ENCODE measurements around the gene OR5AU1. TPM values are rescaled to one million over a fixed set of nuclear protein-coding genes. Genes with fewer than 3 reads are reported as not detected.

The OR5AU1 gene
- total and polyA plus RNA-seq, 2 of the 4 experiments (the other 2 are of a cell fraction), result not detected

DNA sequence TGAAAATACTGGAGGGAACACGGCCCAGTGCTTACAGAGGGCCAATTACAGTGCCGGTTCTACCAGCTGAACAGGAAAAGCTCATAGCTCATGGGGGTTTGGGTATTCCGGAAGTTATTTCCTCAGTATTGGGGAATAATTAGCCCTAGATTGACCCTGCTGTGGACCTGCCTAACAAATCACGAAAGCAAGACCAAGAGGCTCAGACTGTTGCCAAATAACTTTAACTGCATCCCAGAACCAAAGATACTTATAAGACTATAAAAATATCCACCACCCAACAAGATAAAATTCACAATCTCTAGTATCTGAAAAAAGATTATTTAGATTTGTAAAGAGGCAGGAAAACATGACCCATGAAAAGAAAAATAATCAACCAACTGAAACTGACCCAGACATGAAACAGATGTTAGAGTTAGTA lies 8.0 kb upstream of the OR5AU1 start:
- no TSS peak for BruUV-seq (replicated peaks)
- H3K4me2 ChIP-seq (ENCODE audit: low read depth, low read length), result no peak overlapping the region
- H3K23ac ChIP-seq (ENCODE audit: low read depth, low read length), result no peak overlapping the region
- H3K36me3 ChIP-seq (ENCODE audit: control insufficient read depth, insufficient read depth, low read length), result no peaks in the 10 kb centered on the region
- intact Hi-C loops (cut with micrococcal nuclease) (no loop called here), in situ Hi-C loops (cut with MboI; ENCODE audit: low sequenced_read_pairs) (no loop called here), dilution Hi-C loops (cut with HindIII; ENCODE audit: low sequenced_read_pairs, unreplicated experiment) (no loop called here)
- H3K9ac ChIP-seq (ENCODE audit: low read depth, low read length), result no peak overlapping the region
- ChIA-PET CTCF (no interaction called here), POLR2A (ENCODE audit: unreplicated experiment) (no interaction called here)
- no peak overlapping the region for H2AFZ ChIP-seq (replicated peaks; ENCODE audit: low read length, poor library complexity)
- H4K91ac ChIP-seq (ENCODE audit: insufficient read depth, low read depth, low read length), result no peak overlapping the region
- no peak for ATAC-seq (ENCODE audit: low read depth)
- H2BK20ac ChIP-seq (ENCODE audit: low read depth, low read length), result no peak overlapping the region
- no peaks in the 10 kb centered on the region for H3K9me1 ChIP-seq (ENCODE audit: insufficient read depth, low read length)
- no peak overlapping the region for H3K14ac ChIP-seq (replicated peaks; ENCODE audit: low read depth, low read length)
- no peak overlapping the region for H3K18ac ChIP-seq (ENCODE audit: low read depth, low read length)
- no peak overlapping the region for H4K8ac ChIP-seq (ENCODE audit: low read depth in 2 of 2, low read length in 2 of 2)
- H3K4me3 ChIP-seq (ENCODE audit: insufficient read depth, low read depth, low read length), result no peak overlapping the region
- H2AK5ac ChIP-seq (ENCODE audit: low read depth, low read length), result no peak overlapping the region
- no peak overlapping the region for H2AK9ac ChIP-seq (replicated peaks; ENCODE audit: low read depth, low read length, poor library complexity)
- H2BK5ac ChIP-seq (ENCODE audit: low read depth, low read length, poor library complexity, severe bottlenecking), result no peak overlapping the region
- no CpG with 5 or more reads among the region's 4 CpGs for WGBS, 2 experiments (ENCODE audit: extremely low coverage in 2 of 2, insufficient read length in 1 of 2)
- TF ChIP-seq CHD1 (IDR thresholded peaks at IDR 0.05; ENCODE audit: low read depth, low read length) (no peak), MAFK (IDR thresholded peaks at IDR 0.05; ENCODE audit: low read depth, low read length) (no peak), MXI1 (IDR thresholded peaks at IDR 0.05; ENCODE audit: borderline replicate concordance, low read depth, low read length) (no peak), RCOR1 (IDR thresholded peaks at IDR 0.05; ENCODE audit: insufficient replicate concordance, low read length) (no peak), FOS (IDR thresholded peaks at IDR 0.05; ENCODE audit: low read depth, low read length) (no peak), RFX5 (IDR thresholded peaks at IDR 0.05; ENCODE audit: low read depth, low read length) (no peak), RAD21 (IDR thresholded peaks at IDR 0.05; ENCODE audit: low read length) (no peak)
- TF ChIP-seq, protein P1, sequence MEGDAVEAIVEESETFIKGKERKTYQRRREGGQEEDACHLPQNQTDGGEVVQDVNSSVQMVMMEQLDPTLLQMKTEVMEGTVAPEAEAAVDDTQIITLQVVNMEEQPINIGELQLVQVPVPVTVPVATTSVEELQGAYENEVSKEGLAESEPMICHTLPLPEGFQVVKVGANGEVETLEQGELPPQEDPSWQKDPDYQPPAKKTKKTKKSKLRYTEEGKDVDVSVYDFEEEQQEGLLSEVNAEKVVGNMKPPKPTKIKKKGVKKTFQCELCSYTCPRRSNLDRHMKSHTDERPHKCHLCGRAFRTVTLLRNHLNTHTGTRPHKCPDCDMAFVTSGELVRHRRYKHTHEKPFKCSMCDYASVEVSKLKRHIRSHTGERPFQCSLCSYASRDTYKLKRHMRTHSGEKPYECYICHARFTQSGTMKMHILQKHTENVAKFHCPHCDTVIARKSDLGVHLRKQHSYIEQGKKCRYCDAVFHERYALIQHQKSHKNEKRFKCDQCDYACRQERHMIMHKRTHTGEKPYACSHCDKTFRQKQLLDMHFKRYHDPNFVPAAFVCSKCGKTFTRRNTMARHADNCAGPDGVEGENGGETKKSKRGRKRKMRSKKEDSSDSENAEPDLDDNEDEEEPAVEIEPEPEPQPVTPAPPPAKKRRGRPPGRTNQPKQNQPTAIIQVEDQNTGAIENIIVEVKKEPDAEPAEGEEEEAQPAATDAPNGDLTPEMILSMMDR (conservative IDR thresholded peaks at IDR 0.05; ENCODE audit: low read depth, low read length), result no peak
- TF ChIP-seq, protein P2, sequence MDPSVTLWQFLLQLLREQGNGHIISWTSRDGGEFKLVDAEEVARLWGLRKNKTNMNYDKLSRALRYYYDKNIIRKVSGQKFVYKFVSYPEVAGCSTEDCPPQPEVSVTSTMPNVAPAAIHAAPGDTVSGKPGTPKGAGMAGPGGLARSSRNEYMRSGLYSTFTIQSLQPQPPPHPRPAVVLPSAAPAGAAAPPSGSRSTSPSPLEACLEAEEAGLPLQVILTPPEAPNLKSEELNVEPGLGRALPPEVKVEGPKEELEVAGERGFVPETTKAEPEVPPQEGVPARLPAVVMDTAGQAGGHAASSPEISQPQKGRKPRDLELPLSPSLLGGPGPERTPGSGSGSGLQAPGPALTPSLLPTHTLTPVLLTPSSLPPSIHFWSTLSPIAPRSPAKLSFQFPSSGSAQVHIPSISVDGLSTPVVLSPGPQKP (IDR thresholded peaks at IDR 0.05; ENCODE audit: borderline replicate concordance, low read depth, low read length), result no peak
- TF ChIP-seq, protein P3, sequence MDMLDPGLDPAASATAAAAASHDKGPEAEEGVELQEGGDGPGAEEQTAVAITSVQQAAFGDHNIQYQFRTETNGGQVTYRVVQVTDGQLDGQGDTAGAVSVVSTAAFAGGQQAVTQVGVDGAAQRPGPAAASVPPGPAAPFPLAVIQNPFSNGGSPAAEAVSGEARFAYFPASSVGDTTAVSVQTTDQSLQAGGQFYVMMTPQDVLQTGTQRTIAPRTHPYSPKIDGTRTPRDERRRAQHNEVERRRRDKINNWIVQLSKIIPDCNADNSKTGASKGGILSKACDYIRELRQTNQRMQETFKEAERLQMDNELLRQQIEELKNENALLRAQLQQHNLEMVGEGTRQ (IDR thresholded peaks at IDR 0.05; ENCODE audit: low read depth, low read length), result no peak
- H2BK15ac ChIP-seq (ENCODE audit: low read depth, low read length), result no peak overlapping the region
- no peaks in the 10 kb centered on the region for H4K20me1 ChIP-seq (ENCODE audit: insufficient read depth, low read length)
- H3K56ac ChIP-seq (ENCODE audit: extremely low read depth, insufficient read depth, low read length), result no peak overlapping the region
- H3K4me1 ChIP-seq (ENCODE audit: control insufficient read depth, insufficient read depth, low read length), result no peaks in the 10 kb centered on the region
- no peak overlapping the region for H4K5ac ChIP-seq (ENCODE audit: low read depth, low read length)
- H3K27me3 ChIP-seq (ENCODE audit: control insufficient read depth, insufficient read depth, low read length), result peaks cover 15% of the 10 kb centered on the region
- no peak overlapping the region for H3K27ac ChIP-seq (ENCODE audit: insufficient read depth, low read length)
- no peaks in the 10 kb centered on the region for H3K9me3 ChIP-seq (ENCODE audit: control insufficient read depth, insufficient read depth, low read length)
- no peak overlapping the region for H3K4ac ChIP-seq (ENCODE audit: low read depth, low read length)
- H2BK120ac ChIP-seq (ENCODE audit: low read depth, low read length), result no peak overlapping the region
- no peaks in the 10 kb centered on the region for H3K79me1 ChIP-seq (ENCODE audit: low read depth in 1 of 2, low read length in 2 of 2)
- no peak for DNase-seq
